H1 (cell line): Measurements from ENCODE around the gene SLC8A1. TPM values are rescaled to one million over a fixed set of nuclear protein-coding genes. Genes with fewer than 3 reads are reported as not detected.

Experiments
- CHD7 ChIP-seq: fragments of 300-600 bp; sonication (generic); IDR thresholded peaks from 2 replicates; pipeline ENCODE4 v1.7.1; 2012; ENCODE audit warnings: low read length, moderate library complexity, mild to moderate bottlenecking, inconsistent platforms; ENCODE audit not compliant: insufficient replicate concordance
- GTF2F1 ChIP-seq: IDR thresholded peaks from 2 replicates; pipeline ENCODE4 v1.6.1; 2012; ENCODE audit warnings: low read depth, low read length, improper control_type of control experiment, borderline replicate concordance
- NRF1 ChIP-seq: IDR thresholded peaks from 2 replicates; pipeline ENCODE4 v1.6.1; 2011; ENCODE audit warnings: mild to moderate bottlenecking, low read depth, low read length, improper control_type of control experiment
- polyA plus RNA-seq, 7 experiments: library from polyadenylated mRNA; depleted of rRNA in 3 of 7; stranded (reverse) in 5 of 7; unstranded in 2 of 7; fragments of >200 nt in 5 of 7; fragments of 200-250 nt in 2 of 7; gene quantifications; 1 replicate in 5 of 7; 2 replicates in 1 of 7; 4 replicates in 1 of 7; pipeline versions ENCODE4 v1.2.1 to v1.2.3, GENCODE V29; 2011 to 2013; ENCODE audit warnings: missing spikeins in 2 of 7, mixed read lengths in 2 of 7
- total RNA-seq: library from RNA; stranded (reverse); fragmentation: NEBNext Ultra II Directional; extraction: Animal tissue kit (Norgen Biotek cat#: 25700); gene quantifications from 2 replicates; pipeline ENCODE4 v1.2.1, GENCODE V29; 2021

The SLC8A1 gene
- total and polyA plus RNA-seq, 2 of the 8 experiments (the other 6 are each of a cell fraction or from before 2014, with no cell fraction given) = 0.68 to 3.6 TPM

GRCh38 chr2:40436093-40436475 lies 15.8 kb downstream of the SLC8A1 start (continued):
- TF ChIP-seq CHD7 (no peak), GTF2F1 (no peak), NRF1 (no peak)
- TF ChIP-seq, all 59 proteins: peak for 0
